ENCODE results near the gene GNB4.
A peak's percentile ranks its signal among the peaks of the same experiment; 100 is the strongest.

Gene GNB4

DNA sequence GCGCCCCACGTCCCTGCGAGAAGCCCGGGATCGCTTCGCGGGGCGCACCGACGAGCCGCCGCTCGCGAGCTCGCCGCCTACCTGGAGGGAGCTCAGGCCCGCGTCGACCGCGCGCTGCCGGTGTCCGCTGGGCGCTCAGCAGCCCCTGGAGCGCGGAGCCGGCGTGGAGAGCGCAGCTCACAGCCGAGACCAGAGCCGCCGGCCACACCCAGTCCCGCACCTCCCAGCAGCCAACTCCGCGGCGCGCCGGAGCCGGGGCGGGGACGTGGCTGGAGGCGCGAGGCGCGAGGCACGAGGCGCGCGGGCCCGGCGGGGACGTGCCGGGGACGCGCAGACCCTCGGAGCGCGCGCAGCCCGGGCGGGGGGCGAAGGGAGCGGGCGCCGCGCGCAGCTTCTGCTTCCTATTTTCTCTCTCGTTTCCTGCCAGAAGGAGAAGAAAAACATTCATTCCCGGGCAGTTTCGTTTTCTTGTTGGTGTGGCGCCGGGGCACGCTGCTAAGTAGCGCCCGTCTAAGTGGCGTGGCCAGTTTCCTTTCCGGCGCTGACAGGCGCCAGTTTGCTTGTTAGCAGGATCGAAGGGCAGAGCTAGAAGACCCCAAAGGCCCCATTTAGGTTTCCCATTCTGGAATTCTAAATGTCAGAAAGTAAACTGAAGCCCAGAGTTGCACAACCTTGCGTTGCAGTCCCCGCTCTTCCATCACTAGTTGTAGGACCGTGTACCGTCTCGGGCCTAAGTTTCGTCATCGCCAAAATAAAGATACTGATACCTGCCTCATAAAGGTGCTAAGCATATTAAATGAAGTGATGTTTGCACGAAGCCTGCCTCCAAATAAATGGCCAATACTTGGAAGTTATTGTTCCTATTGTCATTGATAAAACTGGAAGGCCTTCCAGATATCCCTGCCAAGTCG is at the start of gene GNB4:
Gene GNB4, minus strand, starts transcription at position 206 of the 911 bp plus-strand sequence. CDS start 25,270 bp downstream, outside the sequence.
- DNase-seq: peak; percentile 8

DNA sequence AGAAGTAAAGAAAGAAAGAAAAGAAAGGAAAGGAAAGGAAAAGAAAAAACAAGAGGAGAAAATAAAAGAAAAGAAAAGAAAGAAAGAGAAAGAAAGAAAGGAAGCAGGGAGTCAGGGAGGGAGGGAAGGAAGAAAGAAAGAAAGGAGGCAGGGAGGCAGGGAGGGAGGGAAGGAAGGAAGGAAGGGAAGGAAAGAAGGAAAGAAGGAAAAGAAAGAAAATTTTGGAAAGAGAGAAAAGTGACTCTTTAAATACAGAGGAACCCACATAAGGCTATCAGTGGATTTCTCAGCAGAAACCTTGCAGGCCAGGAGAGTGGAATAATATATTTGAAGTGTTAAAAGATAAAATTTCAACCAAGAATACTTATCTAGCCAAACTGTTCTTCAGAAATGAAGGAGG is 44.2 kb upstream of the GNB4 start:
- no peak for DNase-seq

DNA sequence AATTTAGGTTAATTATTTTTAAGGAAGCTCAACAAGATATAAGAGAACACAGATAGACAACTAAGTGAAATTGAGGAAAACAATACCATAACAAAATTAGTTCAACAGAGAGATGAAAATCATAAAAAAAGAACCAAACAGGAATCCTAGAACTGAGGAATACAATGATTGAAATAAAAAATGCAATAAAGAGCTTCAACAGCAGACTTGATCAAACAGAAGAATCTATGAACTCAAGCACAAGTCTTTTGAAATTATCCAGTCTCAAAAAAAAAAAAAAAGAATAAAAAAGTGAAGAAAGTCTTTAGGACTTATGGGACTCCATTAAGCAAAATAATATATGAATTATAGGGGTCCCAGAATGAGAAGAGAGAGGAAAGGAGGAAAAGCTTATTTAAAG is 42.0 kb upstream of the GNB4 start:
- DNase-seq: no peak

DNA sequence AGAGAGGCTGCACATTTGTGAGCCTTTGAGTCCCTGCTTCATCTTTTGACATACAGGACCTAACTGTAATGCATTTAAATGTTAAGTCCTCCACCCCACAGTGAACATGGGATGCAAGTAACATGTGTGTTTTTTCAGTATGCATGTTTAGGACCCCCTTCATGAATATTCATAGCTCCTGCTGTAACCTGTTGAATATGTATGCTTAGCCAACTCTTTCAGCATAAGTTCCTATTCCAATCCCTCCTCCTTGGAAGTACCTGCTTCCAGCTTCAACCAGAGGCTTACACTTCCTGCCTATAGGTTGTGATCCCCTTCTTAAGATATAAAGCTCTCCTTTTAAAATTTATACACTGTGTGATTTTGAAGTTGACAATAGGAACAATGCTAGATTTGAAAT is 36.9 kb upstream of the GNB4 start:
- no peak for DNase-seq

DNA sequence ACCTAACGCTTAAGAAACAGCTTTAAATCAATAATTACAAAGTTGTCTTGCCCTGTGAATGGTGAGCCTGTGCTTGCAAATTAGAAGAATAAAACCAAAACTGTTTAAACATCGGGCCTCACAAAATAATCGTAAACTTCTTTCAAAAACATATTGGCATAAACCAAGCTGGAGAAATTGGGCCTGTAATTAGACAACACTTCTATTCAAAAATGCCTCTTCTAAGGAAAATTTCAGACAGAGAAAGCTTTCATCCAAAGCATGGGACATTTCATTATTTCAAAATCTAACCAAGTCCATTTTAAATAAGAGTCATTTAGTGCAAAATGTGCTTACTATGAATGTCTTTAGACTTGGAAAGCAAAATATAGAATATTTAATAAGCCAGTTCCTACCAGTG is 35.5 kb upstream of the GNB4 start:
- DNase-seq: no peak

DNA sequence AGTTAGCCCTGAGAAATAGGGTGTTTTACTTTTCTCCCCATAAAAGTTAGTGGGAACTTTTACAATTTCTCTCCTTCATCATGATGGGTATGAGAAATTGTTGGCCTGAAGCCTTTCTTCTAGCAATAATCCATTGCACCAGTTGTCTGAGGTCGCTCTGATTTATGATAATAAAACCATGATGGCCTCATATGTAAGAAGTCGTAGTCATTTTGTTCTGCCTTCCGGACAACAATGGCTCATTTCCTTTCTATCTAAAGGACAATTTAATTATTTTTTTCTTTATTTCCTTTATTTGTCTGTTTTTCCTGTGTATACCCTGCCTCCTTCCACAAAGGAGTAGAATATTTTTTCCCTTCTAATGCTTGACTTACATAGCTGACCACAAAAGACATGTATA is 31.6 kb upstream of the GNB4 start:
- no peak for DNase-seq

DNA sequence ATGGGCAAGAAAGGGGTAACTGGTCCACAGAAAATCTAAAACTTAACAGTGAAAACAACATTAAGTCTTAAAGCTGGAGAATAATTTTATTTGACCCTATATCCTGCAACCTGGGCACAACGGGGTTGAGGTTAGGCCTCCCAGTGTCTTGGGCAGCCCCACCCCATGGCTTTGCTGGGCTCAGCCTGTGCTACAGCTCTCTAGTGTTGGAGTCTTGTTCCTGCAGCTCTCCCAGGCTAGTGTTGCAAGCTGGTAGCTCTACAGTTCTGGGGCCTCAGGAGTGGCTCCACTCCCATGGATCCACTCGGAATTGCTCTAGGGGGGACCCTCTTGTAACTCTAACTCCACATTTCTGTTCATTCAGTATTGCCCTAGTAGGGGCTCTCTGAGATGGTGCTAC is 24.9 kb upstream of the GNB4 start:
- DNase-seq: no peak

DNA sequence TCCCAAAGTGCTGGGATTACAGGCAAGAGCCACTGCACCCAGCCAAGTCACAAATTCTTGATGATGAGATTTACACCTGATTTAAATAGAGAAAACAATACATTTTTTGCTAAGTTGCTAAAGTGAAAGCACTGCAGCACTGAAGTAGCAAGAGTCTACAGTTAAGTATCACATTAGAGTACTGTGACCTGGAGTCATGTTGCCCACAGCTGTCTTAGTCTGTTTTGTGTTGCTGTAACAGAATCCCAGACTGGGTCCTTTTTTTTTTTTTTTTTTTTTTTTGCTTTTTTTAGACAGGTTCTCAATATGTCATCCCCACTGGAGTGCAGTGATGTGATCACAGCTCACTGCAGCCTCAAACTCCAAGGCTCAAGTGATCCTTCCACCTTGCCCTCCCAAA is 23.2 kb upstream of the GNB4 start:
- DNase-seq: no peak

DNA sequence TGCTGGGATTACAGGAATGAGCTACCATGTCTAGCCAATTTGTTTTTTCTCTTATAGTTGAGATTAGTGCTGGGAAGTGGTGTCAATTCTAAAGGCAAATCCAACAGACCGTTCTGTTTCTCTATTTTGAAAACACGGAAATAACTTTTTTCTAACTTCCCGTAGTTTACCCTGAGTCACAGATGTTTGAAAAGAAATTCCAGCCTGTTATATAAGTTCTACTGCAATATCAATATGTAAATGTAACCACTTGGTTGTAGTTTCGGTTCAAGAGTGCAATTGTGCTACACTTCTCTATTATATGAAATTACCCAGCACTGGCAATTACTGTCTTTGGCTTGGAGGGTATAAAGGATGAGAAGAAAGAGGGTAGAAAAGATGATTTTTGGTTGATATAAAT is 22.3 kb upstream of the GNB4 start:
- no peak for DNase-seq

DNA sequence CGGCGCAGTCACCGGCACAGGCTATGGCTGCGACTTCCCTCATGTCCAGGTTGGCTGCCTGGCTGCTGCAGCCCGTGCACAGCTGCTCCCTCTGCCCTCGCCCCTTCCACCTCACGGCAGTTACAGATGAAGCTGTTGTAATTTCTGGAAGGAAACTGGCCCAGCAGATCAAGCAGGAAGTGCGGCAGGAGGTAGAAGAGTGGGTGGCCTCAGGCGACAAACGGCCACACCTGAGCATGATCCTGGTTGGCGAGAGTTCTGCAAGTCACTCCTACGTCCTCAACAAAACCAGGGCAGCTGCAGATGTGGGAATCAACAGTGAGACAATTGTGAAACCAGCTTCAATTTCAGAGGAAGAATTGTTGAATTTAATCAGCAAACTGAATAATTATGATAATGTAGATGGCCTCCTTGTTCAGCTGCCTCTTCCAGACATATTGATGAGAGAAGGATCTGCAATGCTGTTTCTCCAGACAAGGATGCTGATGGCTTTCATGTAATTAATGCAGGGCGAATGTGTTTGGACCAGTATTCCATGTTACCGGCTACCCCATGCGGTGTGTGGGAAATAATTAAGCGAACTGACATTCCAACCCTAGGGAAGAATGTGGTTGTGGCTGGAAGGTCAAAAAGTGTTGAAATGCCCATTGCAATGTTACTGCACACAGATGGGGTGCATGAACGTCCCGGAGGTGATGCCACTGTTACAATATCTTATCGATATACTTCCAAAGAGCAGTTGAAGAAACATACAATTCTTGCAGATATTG is 13.2 kb upstream of the GNB4 start:
- DNase-seq: no peak

DNA sequence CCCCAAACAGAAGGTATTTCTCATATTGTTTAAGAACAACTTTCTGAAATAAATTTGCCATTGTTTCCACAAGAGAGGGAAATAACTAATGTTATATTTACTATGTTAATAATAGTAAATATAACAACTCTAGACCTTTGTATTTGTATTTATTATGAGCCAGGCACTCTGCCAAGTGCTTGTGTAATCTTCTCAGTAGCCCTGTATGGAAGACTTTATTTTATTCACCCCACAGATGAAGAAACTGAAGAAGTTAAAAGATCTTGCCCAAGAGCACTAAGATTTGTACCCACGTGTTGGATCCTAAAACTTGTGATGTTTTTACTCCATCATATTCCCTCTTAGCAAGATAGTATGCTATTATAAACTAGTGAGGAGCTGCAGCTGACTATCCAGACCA is 12.0 kb upstream of the GNB4 start:
- no peak for DNase-seq

DNA sequence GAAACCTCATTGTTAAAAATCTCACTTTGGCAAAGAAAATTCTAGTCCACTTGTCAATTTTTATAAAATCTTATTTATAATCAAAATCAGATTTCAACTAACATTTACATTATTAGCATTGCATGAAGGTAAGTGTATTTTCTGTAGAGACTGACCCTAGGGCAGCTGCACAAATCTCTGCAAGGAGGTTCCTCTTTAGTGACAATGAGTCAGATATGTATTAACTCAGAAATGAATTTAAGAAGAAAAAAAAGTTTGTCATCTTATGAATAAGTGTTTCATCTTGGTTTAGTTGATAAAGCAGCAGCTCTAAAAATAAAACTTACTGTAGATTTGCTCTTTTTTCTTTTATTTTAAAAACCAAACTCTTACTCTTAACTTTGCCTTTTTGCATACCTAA is 9.0 kb upstream of the GNB4 start:
- no peak for DNase-seq

DNA sequence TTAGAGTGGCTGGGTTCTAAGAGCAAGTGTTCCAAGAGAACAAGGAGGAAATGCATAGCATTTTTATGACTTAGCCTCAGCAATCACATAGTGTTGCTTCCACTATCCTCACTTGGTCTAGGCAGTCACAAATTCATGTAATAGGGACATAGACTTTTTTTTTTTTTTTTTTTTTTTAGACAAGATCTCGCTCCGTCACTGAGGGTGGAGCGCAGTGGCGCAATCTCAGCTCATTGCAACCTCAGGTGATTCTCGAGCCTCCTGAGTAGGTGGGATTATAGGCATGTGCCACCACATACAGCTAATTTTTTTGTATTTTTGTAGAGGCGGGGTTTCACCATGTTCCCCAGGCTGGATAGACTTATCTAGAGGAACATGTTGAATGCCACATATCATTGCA is 4.7 kb upstream of the GNB4 start:
- DNase-seq: no peak

DNA sequence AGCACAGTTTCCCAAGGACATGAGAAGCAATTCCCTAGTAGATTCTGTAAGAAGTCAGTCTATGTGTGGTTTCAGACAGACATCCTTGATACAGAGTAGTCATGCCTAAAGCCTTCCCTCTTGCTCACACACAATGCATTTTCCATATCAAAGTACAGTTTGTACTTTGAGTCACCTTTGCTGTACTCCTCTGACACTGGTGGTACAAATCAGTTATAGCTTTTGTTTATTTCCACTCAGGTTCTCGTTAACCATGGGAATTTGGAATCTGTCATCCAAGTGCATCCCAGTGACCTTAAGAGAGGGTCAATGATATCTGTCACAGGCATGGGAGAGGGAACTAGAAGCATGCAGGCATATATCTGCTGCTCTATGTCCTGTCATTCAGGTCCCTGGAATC is 3.6 kb upstream of the GNB4 start:
- DNase-seq: no peak

DNA sequence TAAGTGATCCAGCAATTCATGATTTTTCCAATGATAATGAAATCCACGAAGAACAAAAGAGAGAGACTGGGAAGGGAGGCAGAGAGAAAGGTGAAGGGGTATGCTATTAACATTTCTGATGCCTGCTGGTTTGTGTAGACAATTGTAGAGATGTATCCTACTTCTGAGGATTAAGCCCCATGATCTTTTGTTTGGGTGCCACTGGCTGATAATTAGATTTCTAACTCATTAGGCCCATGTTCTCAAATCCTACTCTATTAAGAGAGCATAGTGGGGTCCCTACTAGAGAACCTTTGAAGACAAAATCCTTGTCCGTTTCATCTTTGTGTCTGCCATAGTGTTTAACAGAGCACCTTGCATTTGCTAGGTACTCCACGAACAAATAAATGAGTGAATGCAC is 2.7 kb upstream of the GNB4 start:
- DNase-seq: no peak

DNA sequence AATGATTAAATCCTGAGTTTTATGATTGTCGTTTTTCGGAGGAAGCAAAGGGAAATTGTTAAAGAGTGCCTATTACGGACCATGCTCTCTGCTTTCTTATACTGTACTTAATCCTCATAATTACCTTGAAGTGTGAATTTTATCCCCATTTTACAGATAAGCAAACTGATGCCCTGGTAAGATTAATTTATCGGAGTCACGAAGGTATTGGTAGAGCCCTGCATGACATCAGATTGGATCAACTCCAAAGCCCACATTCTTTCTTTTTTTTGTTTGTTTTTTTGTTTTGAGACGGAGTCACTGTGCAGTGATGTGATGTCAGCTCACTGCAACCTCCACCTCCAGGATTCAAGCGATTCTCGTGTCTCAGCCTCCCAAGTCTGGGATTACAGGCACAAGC is 1.6 kb upstream of the GNB4 start:
- DNase-seq: no peak

DNA sequence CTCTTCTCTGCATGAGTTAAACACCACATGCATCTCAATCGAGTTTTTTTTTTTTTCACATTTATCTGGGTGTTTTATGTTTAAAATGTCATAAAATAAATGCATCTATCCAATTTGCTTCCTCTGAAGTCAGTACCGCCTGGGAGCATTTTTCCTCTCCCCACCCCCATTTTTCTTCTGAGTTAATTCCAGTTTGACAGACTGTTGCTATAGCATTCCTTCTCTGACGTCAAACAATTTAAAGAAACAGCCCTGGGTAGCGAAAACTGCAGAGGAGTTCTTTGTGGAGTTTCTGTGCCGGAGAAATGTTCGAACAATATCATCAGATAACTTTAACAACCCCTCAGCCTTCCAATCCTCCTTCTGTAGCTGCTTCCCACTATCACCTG is 900 bp upstream of the GNB4 start:
- DNase-seq: no peak

DNA sequence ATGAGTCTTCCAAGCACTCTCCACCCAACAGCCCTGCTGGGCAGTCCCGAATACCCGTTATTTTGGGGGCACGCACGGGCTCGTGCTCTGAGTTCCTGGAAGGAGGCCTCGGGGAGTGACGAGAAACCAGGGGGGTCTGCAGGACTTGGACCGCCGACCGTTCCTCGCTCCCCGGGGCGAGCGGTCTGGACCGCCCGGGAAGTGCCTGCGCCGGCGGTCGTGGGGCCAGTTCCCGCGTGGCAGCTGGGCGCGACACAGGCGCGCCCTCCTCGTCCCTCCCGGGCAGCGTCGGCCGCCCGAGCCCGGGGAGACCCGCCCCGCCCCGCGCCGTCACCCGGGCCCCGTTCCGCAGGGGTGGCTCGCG is 387 bp downstream of the GNB4 start:
- no peak for DNase-seq

DNA sequence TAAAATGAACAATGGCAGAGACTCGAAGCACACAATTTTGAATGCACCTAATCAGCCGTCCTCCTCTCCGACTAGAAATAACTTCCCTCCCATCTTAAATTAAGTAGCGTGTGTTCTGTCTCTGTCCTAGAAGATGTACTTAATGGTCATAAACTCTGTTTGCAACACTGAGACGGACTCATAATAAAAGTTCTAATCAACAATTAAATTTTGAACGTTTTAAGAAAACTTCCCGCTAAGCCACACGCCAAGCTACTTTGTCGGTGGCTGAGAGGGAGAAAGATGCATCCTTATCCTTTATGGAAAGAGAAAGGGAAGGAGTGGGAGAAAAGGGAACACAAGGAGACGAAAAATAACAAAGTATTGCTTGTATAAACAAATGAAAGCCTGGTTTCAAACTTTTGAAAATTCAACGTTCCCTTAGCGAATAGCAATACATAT is 989 bp downstream of the GNB4 start:
- no peak for DNase-seq

DNA sequence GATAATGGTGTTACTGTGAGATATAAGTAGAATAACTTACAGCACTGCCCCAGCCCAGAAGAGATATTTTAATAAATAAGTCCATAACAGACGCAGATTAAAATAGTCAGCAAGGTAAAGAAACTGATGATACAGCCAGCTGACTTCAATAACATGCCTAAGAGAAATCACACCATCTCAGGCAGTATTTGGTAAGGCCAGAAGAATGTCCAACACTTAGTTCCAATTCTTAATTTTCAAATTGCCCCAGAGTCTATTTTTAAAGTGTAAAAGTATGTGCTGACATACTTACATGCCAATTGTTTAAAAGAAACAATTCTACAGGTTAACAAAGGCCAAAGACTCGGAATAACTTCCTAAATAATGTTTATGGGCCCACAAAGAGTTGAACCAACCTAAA is 1.6 kb downstream of the GNB4 start:
- no peak for DNase-seq

DNA sequence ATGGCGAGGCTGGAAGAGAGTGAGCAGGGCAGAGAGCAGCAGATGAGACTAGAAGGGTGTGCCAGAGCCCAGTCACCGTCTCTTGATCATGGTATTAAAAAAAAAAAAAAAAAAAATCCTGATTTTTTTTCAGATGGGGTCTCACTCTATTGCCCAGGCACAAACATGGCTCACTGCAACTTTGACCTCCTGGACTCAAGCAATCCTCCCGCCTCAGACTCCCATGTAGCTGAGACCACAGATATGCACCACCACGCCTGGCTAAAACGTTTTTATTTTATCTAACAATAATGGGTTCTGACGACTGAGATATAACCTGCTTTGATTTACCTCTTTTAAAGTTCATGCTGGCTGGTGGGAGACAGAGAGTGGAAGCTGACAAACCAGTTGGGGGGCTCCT is 4.0 kb downstream of the GNB4 start:
- no peak for DNase-seq

DNA sequence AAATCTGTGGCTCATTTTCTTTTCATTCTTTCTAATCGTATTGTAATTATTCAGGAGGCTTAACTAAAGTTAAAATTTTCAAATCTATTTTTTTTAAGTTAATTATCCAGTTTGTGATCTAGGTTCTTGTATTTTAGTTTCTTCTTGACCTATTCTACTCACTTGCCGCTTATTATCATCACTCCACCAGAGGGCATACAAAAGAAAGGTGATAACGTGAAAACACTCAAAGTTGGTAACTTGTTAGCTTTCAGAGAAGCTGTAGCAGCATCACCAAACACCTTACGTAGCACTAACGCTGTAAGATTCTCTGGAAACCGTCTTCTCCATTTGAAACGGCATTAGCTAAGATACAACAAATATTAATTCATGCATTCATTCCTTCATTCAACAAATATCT is 4.8 kb downstream of the GNB4 start:
- no peak for DNase-seq

DNA sequence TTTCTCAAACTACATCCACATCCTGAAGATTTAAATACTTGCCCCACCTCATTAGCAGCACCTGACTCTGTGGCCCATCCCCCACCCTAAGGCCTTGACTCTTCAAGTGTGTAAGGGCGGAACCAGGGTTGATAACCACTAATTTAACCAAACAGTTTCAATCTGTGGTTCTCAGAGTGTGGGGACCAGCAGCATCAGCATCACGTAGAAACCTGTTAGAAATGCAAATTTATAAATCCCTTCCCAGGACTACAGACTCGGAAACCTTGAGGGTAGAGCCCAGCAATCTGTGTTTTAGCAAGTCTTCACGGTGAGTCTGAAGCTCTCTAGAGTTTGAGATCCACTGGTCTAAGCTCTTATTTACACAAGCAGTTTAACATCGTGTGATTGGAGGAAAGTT is 12.4 kb downstream of the GNB4 start:
- DNase-seq: no peak

DNA sequence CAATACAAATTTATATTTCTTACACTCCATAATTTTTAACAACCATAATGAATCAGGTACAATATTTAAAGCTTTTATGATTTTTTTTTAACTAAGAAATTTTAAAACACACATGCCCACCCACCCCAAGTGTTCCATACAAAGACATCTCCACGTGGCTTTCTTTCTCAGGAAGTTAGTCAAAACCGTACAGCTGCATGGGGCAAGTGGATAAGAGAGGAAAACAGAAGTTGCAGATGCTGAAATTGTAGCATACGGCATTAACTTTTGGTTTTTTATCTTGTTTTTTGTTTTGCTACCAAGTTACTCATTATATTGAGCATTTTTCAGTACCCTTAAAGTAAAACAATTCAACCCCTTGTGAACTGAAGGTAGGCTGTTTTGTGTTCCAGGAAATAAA is 14.8 kb downstream of the GNB4 start:
- no peak for DNase-seq

DNA sequence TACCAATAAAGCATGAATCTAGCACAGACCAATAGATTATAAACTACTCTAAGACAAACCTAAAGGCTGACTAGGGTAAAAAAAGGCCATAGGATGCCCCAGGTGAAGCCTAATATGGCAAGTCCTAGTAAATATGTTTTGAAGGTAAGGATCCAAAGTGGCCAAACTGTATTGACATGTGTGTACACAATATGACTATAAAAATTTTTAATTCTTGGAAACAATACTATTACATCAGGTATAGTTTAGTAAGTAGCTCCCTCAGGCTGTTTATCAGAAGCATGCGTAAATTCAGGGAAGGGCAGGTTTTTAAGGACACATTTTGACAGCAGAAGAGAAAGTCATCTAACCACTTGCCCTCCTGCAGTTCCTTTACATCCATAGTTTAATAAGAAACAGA is 18.8 kb downstream of the GNB4 start:
- DNase-seq: no peak
